Ishikawa (cell line): Measurements from ENCODE around the gene ADCY9.

Experiments used
- CEBPB ChIP-seq: IDR thresholded peaks from 2 replicates; pipeline ENCODE4 v1.6.1; 2012
- CREB1 ChIP-seq: IDR thresholded peaks from 2 replicates; pipeline ENCODE4 v1.6.1; 2012; ENCODE audit warnings: low read depth
- EGR1 ChIP-seq: IDR thresholded peaks from 2 replicates; pipeline ENCODE4 v1.6.1; 2012
- EP300 ChIP-seq: IDR thresholded peaks from 2 replicates; pipeline ENCODE4 v1.6.1; 2012; ENCODE audit warnings: borderline replicate concordance
- FOXM1 ChIP-seq: IDR thresholded peaks from 2 replicates; pipeline ENCODE4 v1.6.1; 2012; ENCODE audit warnings: low read depth, borderline replicate concordance
- MAX ChIP-seq: IDR thresholded peaks from 2 replicates; pipeline ENCODE4 v1.6.1; 2012
- NFIC ChIP-seq: IDR thresholded peaks from 2 replicates; pipeline ENCODE4 v1.6.1; 2012
- RAD21 ChIP-seq: IDR thresholded peaks from 2 replicates; pipeline ENCODE4 v1.6.1; 2012; ENCODE audit warnings: low read depth
- REST ChIP-seq: IDR thresholded peaks from 2 replicates; pipeline ENCODE4 v1.6.1; 2012; ENCODE audit warnings: low read depth, mild to moderate bottlenecking
- TAF1 ChIP-seq: IDR thresholded peaks from 2 replicates; pipeline ENCODE4 v1.6.1; 2012; ENCODE audit warnings: low read depth, mild to moderate bottlenecking
- TCF12 ChIP-seq: IDR thresholded peaks from 2 replicates; pipeline ENCODE4 v1.6.1; 2012; ENCODE audit warnings: low read depth
- TEAD4 ChIP-seq: IDR thresholded peaks from 2 replicates; pipeline ENCODE4 v1.6.1; 2012
- USF1 ChIP-seq: IDR thresholded peaks from 2 replicates; pipeline ENCODE4 v1.6.1; 2012
- YY1 ChIP-seq: IDR thresholded peaks from 2 replicates; pipeline ENCODE4 v1.6.1; 2012; ENCODE audit warnings: low read depth
- ZBTB7A ChIP-seq: IDR thresholded peaks from 2 replicates; pipeline ENCODE4 v1.6.1; 2012; ENCODE audit warnings: low read depth

Gene ADCY9

GRCh38 chr16:4114257-4115208 lies 1.7 kb downstream of the ADCY9 start:
- TF ChIP-seq CEBPB (no peak), EGR1 (no peak), USF1 (no peak), TAF1 (no peak), TCF12 (no peak), RAD21 (no peak), REST (no peak), ZBTB7A (no peak), CREB1 (no peak), TEAD4 (no peak), MAX (no peak), NFIC (no peak), EP300 (no peak), YY1 (no peak), FOXM1 (no peak)

- TF ChIP-seq EGR1 (no peak), MAX (no peak), ZBTB7A (no peak)
Measured at GRCh38 chr16:4113358-4114256, 2.6 kb downstream of the ADCY9 start.

GRCh38 chr16:4111748-4112696 lies 4.2 kb downstream of the ADCY9 start:
- TF ChIP-seq EGR1 (no peak), TCF12 (no peak), CEBPB (no peak), CREB1 (no peak), FOXM1 (no peak)

GRCh38 chr16:4110680-4111079 lies 5.6 kb downstream of the ADCY9 start:
- TF ChIP-seq YY1 (no peak), EP300 (no peak), EGR1 (no peak), MAX (no peak), NFIC (no peak), USF1 (no peak), REST (no peak), RAD21 (no peak)

- TF ChIP-seq FOXM1 (no peak), EP300 (no peak)
Measured at GRCh38 chr16:4110065-4110464, 6.2 kb downstream of the ADCY9 start.
